Measurements from ENCODE around the gene NEK10.

NEK10 gene

DNA sequence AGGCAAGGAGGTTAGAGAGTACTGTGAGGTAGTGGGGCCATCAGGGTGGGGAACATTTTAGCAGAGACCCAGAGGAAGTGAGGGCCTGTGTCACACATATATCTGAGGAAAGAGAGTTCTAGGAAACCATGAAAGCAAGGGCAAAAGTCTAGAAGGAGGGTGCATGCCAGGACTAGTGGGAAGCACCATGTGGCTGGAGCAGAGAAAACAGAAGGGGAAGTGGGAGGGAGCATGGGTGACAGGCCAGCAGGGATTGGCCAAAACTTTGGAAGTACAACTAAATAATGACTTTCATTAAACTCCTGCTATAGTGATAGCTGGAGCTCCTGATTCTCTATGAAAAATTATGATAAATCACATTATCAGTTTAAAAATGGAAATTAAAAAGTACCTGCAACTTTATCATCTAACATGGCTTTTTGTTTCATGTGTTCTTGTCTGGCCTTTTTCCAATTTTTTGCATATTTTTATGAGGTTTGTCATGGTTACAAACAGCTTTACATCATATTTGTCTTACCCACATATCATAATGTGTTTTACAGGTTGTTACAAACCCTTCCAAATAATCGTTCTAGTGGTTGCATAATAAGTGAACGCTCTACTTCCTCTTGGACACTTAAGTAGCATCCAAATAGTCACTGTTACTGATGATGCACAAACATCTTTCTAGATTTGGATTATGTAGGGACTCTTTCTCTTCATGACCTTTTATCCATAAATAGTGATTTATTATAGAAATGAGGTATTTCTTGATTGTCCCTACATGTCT, 168.3 kb downstream of the NEK10 start:
- Mint-ChIP-seq H3K9me3 (peaks cover under 1% of the 10 kb centered on the region in 2 donors), H3K27me3 (no peaks in the 10 kb centered on the region), H3K27ac (no peak overlapping the region), H3K4me1 (no peaks in the 10 kb centered on the region), H3K4me3 (no peak overlapping the region)
- ATAC-seq (no peak), DNase-seq (no peak)

DNA sequence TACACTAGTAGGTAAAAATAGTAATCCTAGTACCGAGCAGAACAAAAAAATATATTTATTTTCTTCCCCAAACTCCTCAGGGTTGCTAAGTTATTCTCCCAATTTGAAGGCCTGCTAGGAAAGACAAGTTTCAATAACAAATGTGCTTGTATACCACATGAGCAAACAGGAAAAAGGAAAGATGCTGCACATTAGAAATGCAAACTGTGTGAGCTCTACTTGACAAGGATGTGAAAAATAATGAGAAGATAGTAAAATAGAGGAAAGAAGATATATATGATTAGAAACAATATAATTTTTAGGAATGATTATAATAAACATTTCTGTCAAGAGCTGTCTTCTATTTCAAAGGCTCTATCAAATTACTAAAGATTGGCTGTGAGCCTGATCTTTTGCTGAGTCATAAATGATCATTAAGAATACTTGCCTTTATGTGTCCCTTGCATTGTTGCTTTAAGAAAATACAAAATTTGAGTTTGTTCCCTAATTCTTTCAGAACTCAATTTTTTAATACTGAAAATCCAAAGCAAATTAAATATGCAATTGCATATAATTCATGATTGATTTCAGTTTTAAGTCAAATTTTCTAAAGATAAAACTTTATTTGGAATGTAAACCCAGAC, 174.2 kb downstream of the NEK10 start:
- Mint-ChIP-seq H3K27me3 (no peaks in the 10 kb centered on the region), H3K4me3 (no peak overlapping the region), H3K9me3 (no peaks in the 10 kb centered on the region), H3K27ac (no peak overlapping the region), H3K4me1 (no peaks in the 10 kb centered on the region)
- ATAC-seq (no peak), DNase-seq (no peak)

DNA sequence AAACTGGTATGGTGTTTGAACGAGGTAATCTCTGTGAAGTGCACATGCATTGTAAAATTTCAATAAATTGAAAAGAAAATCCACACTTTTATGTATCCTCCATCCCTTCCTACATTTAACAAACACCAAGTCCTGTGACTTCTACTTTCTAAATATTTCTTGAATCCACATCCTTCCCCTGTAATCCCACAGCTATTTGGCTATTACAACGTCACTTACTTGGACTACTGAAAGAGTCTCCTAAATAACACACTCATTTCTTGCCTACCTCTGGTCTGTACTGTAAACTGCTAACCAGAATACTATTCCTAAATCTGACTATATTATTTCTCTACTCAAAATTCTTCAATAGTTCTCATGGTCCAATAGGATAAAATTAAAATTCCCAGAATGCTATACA, 176.1 kb downstream of the NEK10 start:
- Mint-ChIP-seq H3K27me3 (no peaks in the 10 kb centered on the region), H3K4me1 (no peaks in the 10 kb centered on the region), H3K27ac (no peak overlapping the region)

DNA sequence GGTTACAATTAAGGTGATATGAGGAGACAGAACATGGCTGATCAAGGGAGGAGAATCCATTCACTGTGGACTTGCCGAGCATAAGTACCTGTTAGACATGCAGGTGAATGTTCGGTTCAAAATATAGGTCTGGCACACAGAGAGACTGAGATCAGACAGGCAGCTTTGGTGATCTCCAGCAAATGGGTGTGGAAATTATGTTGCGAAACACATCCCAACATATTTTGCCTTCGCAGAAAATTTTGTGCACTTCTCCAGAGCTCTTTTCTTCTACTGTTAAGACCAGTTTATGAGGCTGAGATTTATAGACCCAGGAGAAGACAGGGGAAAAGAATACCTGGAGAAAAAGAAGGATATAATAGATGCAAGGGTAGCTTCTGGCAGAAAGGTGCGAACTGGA, 183.2 kb downstream of the NEK10 start:
- Mint-ChIP-seq H3K27ac (no peak overlapping the region), H3K4me1 (no peaks in the 10 kb centered on the region), H3K9me3 (no peaks in the 10 kb centered on the region), H3K27me3 (no peaks in the 10 kb centered on the region), H3K4me3 (no peak overlapping the region)
- no peak for DNase-seq
- ATAC-seq: no peak

More for the DNA sequence above, 176.1 kb downstream of the NEK10 start:
- no peak overlapping the region for H3K4me3 Mint-ChIP-seq
- DNase-seq (no peak), ATAC-seq (no peak)
- H3K9me3 Mint-ChIP-seq: no peaks in the 10 kb centered on the region

DNA sequence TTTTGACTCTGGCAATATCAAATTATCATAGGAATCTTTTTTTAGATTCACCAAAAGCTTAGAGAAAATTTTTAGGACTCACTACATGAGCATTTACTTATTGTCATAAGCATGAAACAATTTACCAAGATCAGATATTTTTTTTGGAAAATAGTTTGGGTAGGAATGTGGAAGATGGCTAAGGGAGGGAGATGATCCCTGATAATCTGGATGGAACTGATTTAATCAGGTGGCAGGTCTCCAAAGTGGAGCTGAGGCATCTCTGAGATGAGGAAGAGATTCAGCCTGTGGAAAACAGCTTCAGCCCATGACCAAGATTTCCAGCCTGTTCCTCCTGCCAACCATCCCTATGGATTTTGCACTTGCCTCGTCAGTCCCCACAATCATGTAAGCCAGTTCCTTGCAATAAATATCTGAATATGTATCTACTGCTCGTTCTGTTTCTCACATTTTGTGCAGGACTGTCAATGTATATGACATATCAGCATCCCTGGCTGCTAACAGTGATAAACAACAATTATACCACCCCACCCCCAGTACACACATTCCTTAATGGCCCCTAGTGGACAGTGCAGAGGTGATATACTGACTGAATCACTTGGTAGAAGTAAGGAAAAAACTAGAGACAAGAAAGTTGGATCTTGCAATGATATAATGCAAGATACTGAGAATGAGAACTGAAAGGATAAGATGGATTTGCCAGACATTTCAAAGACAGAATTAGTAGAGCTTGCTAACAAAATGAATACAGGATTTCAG, 183.8 kb downstream of the NEK10 start:
- no peak overlapping the region for H3K4me3 Mint-ChIP-seq
- H3K4me1 Mint-ChIP-seq: no peaks in the 10 kb centered on the region
- no peak for ATAC-seq
- no peak overlapping the region for H3K27ac Mint-ChIP-seq
- no peaks in the 10 kb centered on the region for H3K9me3 Mint-ChIP-seq
- DNase-seq: no peak
- H3K27me3 Mint-ChIP-seq: no peaks in the 10 kb centered on the region

DNA sequence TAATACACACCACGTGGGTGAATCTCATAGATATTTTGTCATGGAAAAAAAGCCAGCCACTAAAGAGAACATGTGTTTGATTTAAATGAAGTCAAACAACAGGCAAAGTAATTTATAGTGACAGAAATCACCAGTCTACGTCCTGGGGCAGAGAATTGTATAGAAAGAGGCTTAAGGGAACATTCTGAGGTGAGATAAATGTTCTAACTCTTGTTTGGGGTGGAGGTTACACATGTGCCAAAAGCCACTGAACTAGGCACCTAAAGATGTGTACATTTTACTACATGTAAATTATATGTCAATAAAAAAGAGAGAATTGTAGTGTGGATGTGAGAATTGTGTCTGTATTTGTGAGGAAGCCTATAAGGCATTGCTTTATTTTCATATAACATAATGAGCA, 184.9 kb downstream of the NEK10 start:
- H3K4me1 Mint-ChIP-seq: no peaks in the 10 kb centered on the region

DNA sequence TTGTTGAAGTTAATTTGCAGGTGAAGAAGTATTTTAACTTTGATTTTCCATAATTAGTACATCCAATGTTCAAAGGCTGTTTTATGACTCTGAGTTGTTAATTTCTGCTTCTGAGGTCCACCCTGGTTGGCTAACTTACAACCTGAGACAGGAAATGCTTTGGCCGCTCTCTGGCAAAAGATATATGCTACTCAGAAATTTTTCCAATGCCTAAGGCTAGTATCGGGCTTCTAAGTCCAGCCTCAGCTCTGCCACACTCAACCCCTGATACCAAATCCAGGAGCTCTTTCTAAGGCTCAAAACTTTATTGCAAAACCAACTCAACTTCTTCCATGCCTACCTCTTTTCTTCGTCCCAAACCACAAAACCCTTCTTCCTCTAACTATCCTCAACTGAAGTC, 192.9 kb downstream of the NEK10 start:
- no peaks in the 10 kb centered on the region for H3K4me1 Mint-ChIP-seq
- no peak overlapping the region for H3K27ac Mint-ChIP-seq
- H3K9me3 Mint-ChIP-seq: no peaks in the 10 kb centered on the region
- DNase-seq: no peak
- no peak overlapping the region for H3K4me3 Mint-ChIP-seq
- ATAC-seq: no peak
- H3K27me3 Mint-ChIP-seq: no peaks in the 10 kb centered on the region

More for the DNA sequence above, 184.9 kb downstream of the NEK10 start:
- no peak overlapping the region for H3K4me3 Mint-ChIP-seq
- H3K27ac Mint-ChIP-seq: no peak overlapping the region
- DNase-seq (no peak), ATAC-seq (no peak)
- H3K27me3 Mint-ChIP-seq: no peaks in the 10 kb centered on the region
- no peaks in the 10 kb centered on the region for H3K9me3 Mint-ChIP-seq

DNA sequence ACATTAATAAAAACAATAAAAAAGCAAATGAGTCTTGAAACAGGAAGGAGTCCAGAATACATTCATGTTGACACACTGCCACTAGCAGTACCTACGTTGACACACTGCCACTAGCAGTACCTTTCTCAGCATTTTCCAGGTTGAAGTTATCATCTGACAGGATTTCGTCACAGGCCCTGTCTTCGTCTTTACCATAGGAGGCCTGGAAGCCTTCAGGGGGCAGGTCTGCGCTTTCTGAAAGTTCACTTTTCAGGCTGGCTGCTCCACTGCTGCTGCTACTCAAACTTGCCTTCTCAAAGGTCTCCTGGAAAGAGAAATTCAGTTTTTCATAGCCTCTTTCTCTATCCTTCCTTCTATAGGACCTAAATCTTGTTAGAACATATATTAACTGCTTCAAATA, 194.7 kb downstream of the NEK10 start:
- Mint-ChIP-seq H3K9me3 (no peaks in the 10 kb centered on the region), H3K27me3 (no peaks in the 10 kb centered on the region), H3K4me3 (no peak overlapping the region), H3K27ac (no peak overlapping the region), H3K4me1 (no peaks in the 10 kb centered on the region)
- ATAC-seq: no peak
- no peak for DNase-seq

DNA sequence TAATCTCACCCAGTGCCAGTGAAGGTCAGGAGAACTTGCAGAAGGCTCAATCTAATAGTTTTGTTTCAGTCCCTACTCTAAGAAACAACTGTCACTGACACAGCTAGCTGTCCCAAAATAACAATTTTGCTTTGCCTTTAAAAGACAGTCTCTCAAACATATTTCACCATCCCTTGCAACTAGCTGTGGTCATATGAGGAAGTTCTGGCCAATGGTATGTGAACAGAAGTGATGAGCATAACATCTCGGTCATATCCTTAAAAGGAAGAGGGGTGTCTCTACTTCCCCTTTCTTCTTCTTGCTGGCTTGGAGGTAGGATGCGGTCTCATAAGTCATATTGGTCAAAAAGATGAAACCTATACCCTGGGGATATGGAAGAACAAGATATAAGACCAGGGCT, 198.1 kb downstream of the NEK10 start:
- Mint-ChIP-seq H3K4me1 (no peaks in the 10 kb centered on the region), H3K27me3 (no peaks in the 10 kb centered on the region), H3K9me3 (no peaks in the 10 kb centered on the region), H3K4me3 (no peak overlapping the region), H3K27ac (no peak overlapping the region)
- DNase-seq: no peak
- ATAC-seq: no peak

DNA sequence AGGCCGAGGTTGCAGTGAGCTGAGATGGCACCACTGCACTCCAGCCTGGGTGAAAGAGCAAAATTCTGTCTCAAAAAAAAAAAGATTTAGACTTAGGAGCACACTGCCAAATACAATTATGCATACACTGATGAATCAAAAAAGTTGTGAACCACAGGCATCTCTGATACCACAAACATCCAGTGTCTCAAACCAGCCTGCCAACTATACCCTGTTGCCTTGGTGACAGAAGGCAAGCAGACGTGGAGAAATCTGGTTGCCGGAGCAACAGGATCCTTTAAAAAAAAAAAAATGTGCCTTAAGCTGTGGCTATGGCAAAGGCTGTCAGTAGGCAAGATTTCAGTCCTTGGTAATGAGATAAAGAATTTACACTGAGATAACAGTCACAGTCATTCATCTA, 202.3 kb downstream of the NEK10 start:
- no peak overlapping the region for H3K27ac Mint-ChIP-seq
- no peaks in the 10 kb centered on the region for H3K27me3 Mint-ChIP-seq
- H3K4me1 Mint-ChIP-seq: no peaks in the 10 kb centered on the region
- no peak for DNase-seq
- H3K9me3 Mint-ChIP-seq: no peaks in the 10 kb centered on the region
- no peak for ATAC-seq
- H3K4me3 Mint-ChIP-seq: no peak overlapping the region

DNA sequence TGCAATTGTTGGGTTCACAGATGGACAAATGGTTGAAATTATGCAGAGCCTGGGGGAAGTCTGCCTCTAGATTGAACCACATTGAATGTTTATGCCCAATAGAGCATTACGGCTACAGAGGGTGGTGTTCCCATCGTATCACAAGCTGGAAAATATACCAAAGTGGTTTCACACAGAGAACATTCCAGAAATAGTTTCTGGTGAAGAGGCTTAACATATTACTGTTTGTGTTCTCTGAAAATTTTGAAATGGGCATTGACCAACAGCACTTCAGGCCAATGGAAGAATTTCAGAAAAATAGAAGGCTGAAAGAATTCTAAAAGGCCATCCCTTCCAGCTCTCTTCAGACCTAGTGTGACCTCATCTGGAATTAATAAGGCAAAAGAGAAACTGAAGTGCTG, 203.9 kb downstream of the NEK10 start:
- H3K4me1 Mint-ChIP-seq: no peaks in the 10 kb centered on the region
- H3K27ac Mint-ChIP-seq: no peak overlapping the region
- H3K27me3 Mint-ChIP-seq: no peaks in the 10 kb centered on the region
- no peak for ATAC-seq
- H3K9me3 Mint-ChIP-seq: no peaks in the 10 kb centered on the region
- no peak overlapping the region for H3K4me3 Mint-ChIP-seq
- no peak for DNase-seq

DNA sequence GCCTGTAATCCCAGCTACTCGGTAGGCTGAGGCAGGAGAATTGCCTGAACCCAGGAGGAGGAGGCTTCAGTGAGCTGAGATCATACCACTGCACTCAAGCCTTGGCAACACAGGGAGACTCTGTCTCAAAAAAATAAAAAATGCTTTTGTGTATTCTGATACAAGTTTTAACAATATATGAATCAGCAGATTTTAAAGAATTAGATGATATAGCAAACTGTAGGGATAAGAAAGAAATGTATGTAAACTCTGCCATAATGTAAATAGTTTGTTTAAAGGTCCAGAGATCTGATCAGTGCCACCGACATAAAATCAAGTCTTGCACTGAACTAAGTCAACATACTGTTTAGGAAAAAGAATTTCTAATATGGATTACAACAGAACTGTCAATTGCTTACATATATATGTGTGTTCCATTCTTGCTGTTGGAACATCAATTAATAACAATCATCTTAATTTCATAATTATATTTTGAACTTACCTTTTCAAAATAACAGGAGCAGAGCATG, 208.3 kb downstream of the NEK10 start:
- no peaks in the 10 kb centered on the region for H3K27me3 Mint-ChIP-seq
- no peaks in the 10 kb centered on the region for H3K9me3 Mint-ChIP-seq
- DNase-seq (no peak), ATAC-seq (no peak)
- H3K4me1 Mint-ChIP-seq: no peaks in the 10 kb centered on the region
- H3K4me3 Mint-ChIP-seq: no peak overlapping the region
- H3K27ac Mint-ChIP-seq: no peak overlapping the region

DNA sequence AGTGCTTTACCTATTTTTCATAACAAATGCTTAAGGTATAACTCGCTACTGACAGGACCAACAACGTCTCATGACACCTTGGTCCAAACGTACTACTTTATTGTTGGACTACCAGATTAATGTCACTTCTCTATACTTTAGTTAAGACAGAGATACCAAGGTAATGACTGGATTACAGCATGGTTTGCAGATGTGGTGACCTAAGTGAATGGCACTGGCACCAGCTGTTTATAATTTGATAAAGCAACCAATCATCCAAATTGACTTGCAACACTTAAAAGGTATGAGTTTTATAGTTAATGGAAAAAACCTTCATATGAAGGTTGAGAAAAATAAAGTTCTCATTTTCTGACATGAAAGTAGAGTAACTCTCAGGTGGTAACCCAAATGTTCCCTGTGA, 209.0 kb downstream of the NEK10 start:
- H3K27ac Mint-ChIP-seq: no peak overlapping the region
- no peak overlapping the region for H3K4me3 Mint-ChIP-seq
- no peaks in the 10 kb centered on the region for H3K4me1 Mint-ChIP-seq
- H3K9me3 Mint-ChIP-seq: no peaks in the 10 kb centered on the region
- no peaks in the 10 kb centered on the region for H3K27me3 Mint-ChIP-seq
- no peak for DNase-seq
- no peak for ATAC-seq

DNA sequence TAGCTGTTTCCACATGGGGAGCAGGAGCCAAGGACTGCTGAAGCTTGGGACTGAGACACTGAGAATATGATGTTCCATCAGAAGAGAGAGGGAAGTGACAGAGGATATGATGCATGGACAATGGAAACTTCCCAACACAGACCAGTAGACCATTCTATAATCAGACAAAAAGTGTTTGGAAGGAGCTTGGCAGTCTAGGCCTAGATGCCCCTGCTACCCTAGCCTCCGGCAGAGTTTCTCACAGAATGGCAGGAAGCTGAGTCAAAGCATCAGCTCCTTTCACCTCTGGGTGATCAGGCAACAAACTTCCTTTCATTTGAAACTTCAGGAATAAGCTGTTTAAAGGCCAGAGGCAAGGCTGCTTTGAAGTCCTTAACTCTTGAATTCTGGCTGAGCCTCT, 222.0 kb downstream of the NEK10 start:
- H3K4me3 Mint-ChIP-seq: no peak overlapping the region
- peaks cover 0 to 2% of the 10 kb centered on the region in 2 donors for H3K9me3 Mint-ChIP-seq
- no peaks in the 10 kb centered on the region for H3K4me1 Mint-ChIP-seq
- no peak overlapping the region for H3K27ac Mint-ChIP-seq
- DNase-seq: no peak
- ATAC-seq: no peak
- H3K27me3 Mint-ChIP-seq: peaks cover 2% of the 10 kb centered on the region

DNA sequence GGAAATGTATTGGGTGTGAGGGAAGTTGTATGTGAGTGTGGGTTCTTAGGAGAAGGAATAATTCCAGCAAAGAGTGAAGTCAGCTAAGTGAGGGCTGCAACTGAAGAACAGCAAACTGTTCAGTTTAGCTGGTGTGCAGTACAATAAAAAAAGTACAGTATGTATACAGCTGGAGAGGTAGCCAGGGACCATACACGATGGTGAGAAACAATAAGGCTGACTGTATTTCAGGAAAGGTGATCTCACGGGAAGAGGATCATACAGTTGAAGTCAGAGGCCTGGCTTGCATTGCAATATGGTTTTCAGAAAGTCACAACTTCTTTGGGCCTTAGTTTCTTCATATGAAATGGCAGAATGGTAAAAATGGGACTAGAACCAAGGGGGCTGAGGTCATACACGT, 222.4 kb downstream of the NEK10 start:
- Mint-ChIP-seq H3K9me3 (peaks cover 0 to 5% of the 10 kb centered on the region in 2 donors), H3K4me1 (no peaks in the 10 kb centered on the region), H3K27ac (no peak overlapping the region), H3K27me3 (no peaks in the 10 kb centered on the region), H3K4me3 (no peak overlapping the region)
- ATAC-seq (no peak), DNase-seq (no peak)

DNA sequence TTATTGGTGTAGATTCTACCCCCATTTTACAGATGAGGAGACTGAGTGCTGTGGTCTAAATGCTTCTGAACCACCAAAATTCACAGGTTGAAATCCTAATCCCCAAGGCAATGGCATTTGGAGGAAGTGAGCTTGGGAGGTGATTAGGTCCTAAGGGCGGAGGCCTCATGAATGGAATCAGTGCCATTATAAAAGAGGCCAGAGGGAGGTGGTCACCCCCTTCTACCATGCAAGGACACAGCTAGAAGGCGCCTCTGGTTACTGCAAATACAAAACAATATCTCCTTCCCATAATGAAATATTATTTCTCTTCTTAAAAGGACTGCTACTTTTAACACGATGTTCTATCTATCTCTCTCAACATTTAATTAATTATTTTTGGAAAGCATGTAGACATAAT, 223.5 kb downstream of the NEK10 start:
- DNase-seq (no peak), ATAC-seq (no peak)
- Mint-ChIP-seq H3K27me3 (no peaks in the 10 kb centered on the region), H3K9me3 (peaks cover 0 to 5% of the 10 kb centered on the region in 2 donors), H3K27ac (no peak overlapping the region), H3K4me3 (no peak overlapping the region), H3K4me1 (no peaks in the 10 kb centered on the region)
